HG02970 (cell line): ENCODE data around the gene ST8SIA2.
"Not testable (repeated sequence)": the region's sequence is repeated elsewhere in the genome, so short reads cannot be mapped to it uniquely, and the experiment has no call there.

Experiments used
- ATAC-seq: cut with Tn5 transposase; IDR thresholded peaks from one replicate; pipeline ENCODE4 v1.9.1; 2021; ENCODE audit warnings: mild to moderate bottlenecking, moderate library complexity, moderate number of reproducible peaks; ENCODE audit not compliant: unreplicated experiment, low FRiP score

The ST8SIA2 gene

GRCh38 chr15:92479730-92480129 lies 86.0 kb downstream of the ST8SIA2 start:
- not testable (repeated sequence) for ATAC-seq

- ATAC-seq = no peak
Measured at GRCh38 chr15:92480361-92480760, 86.7 kb downstream of the ST8SIA2 start.

DNA sequence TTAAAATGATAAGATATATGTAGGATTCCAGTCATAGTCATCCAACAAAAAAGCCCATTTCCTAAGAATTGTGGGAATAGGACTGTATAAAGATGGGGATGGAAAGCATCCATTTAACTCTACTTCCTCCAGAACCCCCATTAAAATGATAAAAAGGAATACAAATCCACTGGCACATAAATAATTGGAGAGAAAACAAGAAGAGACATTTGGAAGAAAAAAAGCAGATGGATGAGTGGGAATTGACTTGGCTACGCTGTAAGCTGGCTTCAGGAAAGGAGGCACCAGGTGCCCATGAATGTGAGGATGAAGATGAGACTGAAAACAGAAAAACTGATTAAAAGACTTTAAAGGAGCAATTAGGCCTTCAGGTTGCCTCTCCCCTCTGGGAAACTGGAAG lies 91.8 kb downstream of the ST8SIA2 start:
- no peak for ATAC-seq

- ATAC-seq = no peak
Measured at GRCh38 chr15:92492551-92493115, 99.0 kb downstream of the ST8SIA2 start.

DNA sequence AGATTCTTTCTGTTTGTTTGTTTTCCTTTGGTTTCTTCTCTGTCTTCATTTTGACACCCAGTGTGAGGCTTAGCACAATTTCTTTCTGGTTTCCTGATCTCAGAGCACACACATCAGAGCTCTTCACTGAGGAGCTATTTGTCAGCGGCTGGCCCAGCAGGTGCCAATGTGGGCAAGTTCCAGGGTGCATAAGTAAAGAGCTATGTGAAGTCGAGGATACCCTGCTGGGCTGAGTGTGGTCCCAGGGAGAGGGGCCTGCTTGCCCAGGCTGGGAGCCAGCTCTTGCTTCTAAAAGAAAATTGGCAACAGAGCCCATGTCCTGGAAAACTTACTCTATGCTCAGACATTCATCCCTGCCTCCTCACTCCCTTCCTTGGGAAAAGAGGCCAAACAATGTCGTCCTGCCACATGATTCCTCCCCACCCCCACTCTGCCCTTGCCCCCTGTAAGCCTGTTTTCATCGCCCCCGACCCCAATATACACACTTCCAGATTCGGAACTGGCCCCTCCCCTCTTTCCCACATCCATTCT lies 101.2 kb downstream of the ST8SIA2 start:
- no peak for ATAC-seq

DNA sequence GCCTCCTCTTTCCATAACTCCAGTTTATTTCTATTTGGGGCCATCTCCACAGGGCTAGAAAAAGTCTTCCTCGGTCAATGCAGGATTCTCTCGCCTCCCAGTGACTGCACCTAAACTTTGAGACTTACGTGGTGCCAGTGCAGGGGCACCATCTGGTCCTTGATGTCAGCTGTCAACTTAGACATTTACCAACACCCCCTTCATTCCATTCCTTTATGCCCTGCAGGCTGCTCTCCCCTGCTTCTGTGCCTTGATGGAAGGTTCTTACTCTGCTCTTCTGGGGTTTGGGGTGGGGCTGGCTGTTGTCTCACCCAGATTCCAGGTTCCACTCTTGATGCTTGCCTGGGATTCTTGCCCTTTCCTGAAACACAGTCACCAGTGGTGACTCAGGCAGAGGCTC lies 101.8 kb downstream of the ST8SIA2 start:
- ATAC-seq = no peak

GRCh38 chr15:92499731-92500530 lies 106.2 kb downstream of the ST8SIA2 start:
- ATAC-seq = no peak

GRCh38 chr15:92502336-92502735 lies 108.7 kb downstream of the ST8SIA2 start:
- no peak for ATAC-seq

GRCh38 chr15:92502930-92503857 lies 109.5 kb downstream of the ST8SIA2 start:
- no peak for ATAC-seq

DNA sequence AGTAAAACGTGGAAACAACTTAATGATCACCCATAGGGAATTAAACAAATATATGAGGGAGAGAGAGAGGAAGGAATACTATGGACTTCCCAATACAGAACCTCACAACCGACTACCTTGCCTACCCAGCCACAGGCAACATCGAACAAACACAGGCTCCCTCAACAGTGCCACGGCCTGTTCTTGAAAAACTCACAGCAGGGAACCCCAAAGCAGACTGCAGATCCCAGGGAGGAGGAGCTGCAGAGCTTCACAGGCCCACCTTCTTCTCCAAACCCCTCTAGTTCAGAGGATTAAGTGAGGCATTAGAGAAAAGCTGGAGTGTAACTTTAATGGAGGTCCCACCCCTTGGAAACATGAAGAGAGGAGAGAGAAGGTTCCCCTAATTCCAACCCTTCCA lies 110.2 kb downstream of the ST8SIA2 start:
- no peak for ATAC-seq

DNA sequence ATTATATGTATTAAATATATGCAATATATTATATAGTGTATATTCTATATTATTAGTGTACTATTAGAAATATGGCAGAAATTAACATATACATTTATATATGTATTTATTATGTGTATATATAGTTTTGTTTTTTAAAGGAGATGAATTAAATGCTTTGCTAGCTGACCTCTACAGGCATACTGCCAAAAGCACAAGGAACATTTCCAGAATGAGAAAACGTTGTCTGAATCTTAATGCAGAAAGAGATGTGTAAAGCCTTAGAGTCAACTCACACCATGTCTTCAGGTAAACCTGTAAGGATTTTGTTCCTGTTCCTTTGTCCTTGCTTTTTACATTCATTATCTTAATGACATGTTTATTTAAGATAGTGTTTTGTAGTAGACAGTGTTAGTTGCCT lies 111.9 kb downstream of the ST8SIA2 start:
- no peak for ATAC-seq

DNA sequence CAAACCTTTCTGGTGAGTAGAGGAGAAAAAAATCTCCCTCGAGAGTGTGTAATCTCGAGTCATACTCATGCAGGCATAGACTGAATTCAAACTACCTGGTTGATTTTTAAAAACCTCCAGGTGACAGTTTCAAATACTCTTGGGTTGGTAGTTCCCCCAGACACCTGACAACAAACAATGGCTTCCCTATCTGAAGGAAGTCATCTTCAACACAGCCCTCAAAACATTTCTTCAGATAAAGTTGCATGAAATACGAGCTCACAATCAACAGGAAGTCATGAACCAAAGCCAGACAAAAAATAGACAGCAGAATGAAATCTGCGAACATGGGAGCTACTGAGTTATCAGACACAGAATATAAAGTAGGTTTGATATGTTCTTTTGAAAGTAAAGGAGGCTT lies 112.8 kb downstream of the ST8SIA2 start:
- ATAC-seq = no peak

GRCh38 chr15:92510163-92510882 lies 116.6 kb downstream of the ST8SIA2 start:
- ATAC-seq = no peak
